Aorta (tissue), 5 donors: ENCODE measurements around the gene TBX10. TPM values are rescaled to one million over a fixed set of nuclear protein-coding genes. Genes with fewer than 3 reads are reported as not detected.
"Not testable (repeated sequence)": the region's sequence is repeated elsewhere in the genome, so short reads cannot be mapped to it uniquely, and the experiment has no call there.

Experiments
- ATAC-seq: fragments of 200-7000 bp; cut with Tn5 transposase; one replicate; pipeline ENCODE4 v1.9.1; 2022; ENCODE audit warnings: moderate library complexity; ENCODE audit not compliant: low FRiP score
- DNase-seq, 2 donors: peaks; one replicate each; pipeline ENCODE4 v3.0.0-alpha.2; 2020
- H3K27ac ChIP-seq, 2 donors: one replicate each; pipeline ENCODE4 v1.5.1; 2013; ENCODE audit warnings: low read length in 2 of 2, mild to moderate bottlenecking in 2 of 2, moderate library complexity in 2 of 2, control low read depth in 1 of 2, inconsistent platforms in 1 of 2, low read depth in 1 of 2
- H3K27me3 ChIP-seq, 2 donors: one replicate each; pipeline ENCODE4 v1.6.1; 2013; ENCODE audit warnings: control low read depth in 1 of 2, low read length in 1 of 2, mild to moderate bottlenecking in 1 of 2, moderate library complexity in 1 of 2; ENCODE audit not compliant: insufficient read depth in 2 of 2, control insufficient read depth in 1 of 2
- H3K36me3 ChIP-seq, 2 donors: one replicate each; pipeline ENCODE4 v1.6.1; 2013; ENCODE audit warnings: control low read depth in 1 of 2, low read length in 1 of 2, mild to moderate bottlenecking in 1 of 2; ENCODE audit not compliant: insufficient read depth in 2 of 2, control insufficient read depth in 1 of 2
- H3K4me1 ChIP-seq, 2 donors: one replicate each; pipeline ENCODE4 v1.6.1; 2013; ENCODE audit warnings: low read length in 2 of 2, control low read depth in 1 of 2, mild to moderate bottlenecking in 1 of 2, moderate library complexity in 1 of 2; ENCODE audit not compliant: insufficient read depth in 2 of 2, control insufficient read depth in 1 of 2
- H3K4me3 ChIP-seq, 2 donors: one replicate each; pipeline ENCODE4 v1.5.1; 2013; ENCODE audit warnings: low read length in 2 of 2, control low read depth in 1 of 2, mild to moderate bottlenecking in 1 of 2
- H3K9me3 ChIP-seq: one replicate; pipeline ENCODE4 v1.6.1; 2013; ENCODE audit warnings: mild to moderate bottlenecking, low read length; ENCODE audit not compliant: control insufficient read depth
- WGBS, 2 donors: extraction: QIAGEN DNeasy Blood & Tissue Kit; methylation state at CpG; one replicate each; pipeline ENCODE4 v1.1.7; 2013; 5-methylcytosine and 5-hydroxymethylcytosine counted together
- intact Hi-C, 2 donors: fragments of 100-400 bp; cut with DNase I; formaldehyde crosslinking; loops; one replicate each; pipeline versions ENCODE4 v1.14.2 to v1.15.0; 2022
- polyA plus RNA-seq, 2 donors: library from polyadenylated mRNA; stranded (reverse); fragments of 200-250 nt; gene quantifications; one replicate each; pipeline ENCODE4 v1.2.3, GENCODE V29; 2013
- total RNA-seq, 2 donors: library from RNA; stranded (reverse); fragmentation: NEBNext Ultra II Directional; extraction: Animal tissue kit (Norgen Biotek cat#: 25700); gene quantifications; one replicate each; pipeline ENCODE4 v1.2.1, GENCODE V29; 2021
- donor health status: healthy with polysubstance abuse.
- donor health status: Bipolar disorder and iron deficiency.
- donor health status: DM: no; HTN: no; CAD: no.
- donor health status: DM: no; HTN: no; CAD: no.
- donor health status: DM: yes; HTN: yes; CAD: no.

Gene TBX10
- total and polyA plus RNA-seq, 4 donors: 0.23 to 5.4 TPM; not detected in 2

DNA sequence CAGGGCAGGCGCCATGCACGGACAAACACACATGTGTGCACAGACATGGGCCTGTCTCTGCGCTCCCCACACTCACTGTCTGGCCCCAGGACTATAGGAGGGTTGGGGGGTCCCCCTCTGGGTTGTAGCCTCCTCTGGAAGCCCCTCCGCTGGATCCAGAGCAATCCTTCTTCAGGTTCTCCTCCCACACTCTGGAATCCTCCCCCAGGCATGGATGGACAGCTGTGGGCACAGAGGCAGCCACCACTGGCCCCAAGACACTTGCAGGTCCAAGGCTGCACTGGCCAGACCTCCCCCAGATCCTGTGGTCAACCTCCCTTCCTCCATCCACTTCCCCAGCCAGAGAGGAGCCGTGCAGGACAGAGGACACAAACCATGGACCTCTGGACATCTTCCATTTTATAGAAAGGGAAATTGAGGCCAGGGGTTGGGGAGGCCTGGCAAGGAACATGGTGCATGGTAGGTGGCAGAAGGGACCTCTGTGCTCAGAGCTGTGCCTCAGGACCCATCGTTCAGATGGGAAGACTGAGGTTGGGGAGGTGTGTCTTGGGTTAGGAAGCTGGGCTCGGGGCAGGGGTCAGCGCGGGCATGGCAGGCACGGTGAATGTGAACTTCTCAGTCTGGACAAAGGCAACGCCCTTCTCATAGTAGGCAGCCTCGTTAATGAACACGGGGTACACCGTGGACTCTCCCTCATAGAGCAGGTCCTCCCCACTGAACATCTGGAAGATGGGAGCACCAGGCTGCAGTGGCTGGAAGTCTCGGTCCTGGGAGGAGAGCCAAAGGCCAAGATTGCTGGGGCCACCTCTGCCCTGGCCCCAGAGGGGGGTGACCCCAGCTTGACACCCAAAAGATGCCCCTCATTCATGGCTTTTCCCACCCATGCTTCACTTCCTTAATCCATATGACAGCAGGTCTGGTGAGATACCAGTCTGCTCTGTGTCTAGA, 2.9 kb upstream of the TBX10 start:
- WGBS, 2 donors: 88 to 91% methylated on average over 15 of the region's 15 CpGs

GRCh38 chr11:67641338-67642172, 2.0 kb upstream of the TBX10 start:
- H3K36me3 ChIP-seq: no peaks in the 10 kb centered on the region
- H3K4me3 ChIP-seq: no peak overlapping the region
- H3K27ac ChIP-seq: no peak overlapping the region
- H3K4me1 ChIP-seq: no peaks in the 10 kb centered on the region
- no peaks in the 10 kb centered on the region for H3K9me3 ChIP-seq
- H3K27me3 ChIP-seq: no peaks in the 10 kb centered on the region
- ATAC-seq (no peak), DNase-seq (peak in 1 of 2 donors; percentile 66)
- 77 to 83% methylated on average over 28 of the region's 28 CpGs for WGBS, 2 donors
- intact Hi-C loops: no loop called here

More for the DNA sequence above, 2.9 kb upstream of the TBX10 start:
- Histone ChIP-seq H3K9me3 (no peaks in the 10 kb centered on the region), H3K36me3 (no peaks in the 10 kb centered on the region), H3K4me1 (no peaks in the 10 kb centered on the region), H3K4me3 (no peak overlapping the region), H3K27me3 (no peaks in the 10 kb centered on the region), H3K27ac (no peak overlapping the region)
- ATAC-seq (no peak), DNase-seq (peak in 1 of 2 donors; percentile 58)
- intact Hi-C loops: no loop called here

GRCh38 chr11:67640758-67641337, 1.3 kb upstream of the TBX10 start:
- Histone ChIP-seq H3K36me3 (no peaks in the 10 kb centered on the region), H3K27me3 (no peaks in the 10 kb centered on the region), H3K4me1 (no peaks in the 10 kb centered on the region), H3K27ac (no peak overlapping the region), H3K4me3 (no peak overlapping the region), H3K9me3 (no peaks in the 10 kb centered on the region)
- ATAC-seq: no peak
- intact Hi-C loops: no loop called here
- DNase-seq: peak in 1 of 2 donors; percentile 20
- 64 to 66% methylated on average over 12 of the region's 12 CpGs for WGBS, 2 donors

DNA sequence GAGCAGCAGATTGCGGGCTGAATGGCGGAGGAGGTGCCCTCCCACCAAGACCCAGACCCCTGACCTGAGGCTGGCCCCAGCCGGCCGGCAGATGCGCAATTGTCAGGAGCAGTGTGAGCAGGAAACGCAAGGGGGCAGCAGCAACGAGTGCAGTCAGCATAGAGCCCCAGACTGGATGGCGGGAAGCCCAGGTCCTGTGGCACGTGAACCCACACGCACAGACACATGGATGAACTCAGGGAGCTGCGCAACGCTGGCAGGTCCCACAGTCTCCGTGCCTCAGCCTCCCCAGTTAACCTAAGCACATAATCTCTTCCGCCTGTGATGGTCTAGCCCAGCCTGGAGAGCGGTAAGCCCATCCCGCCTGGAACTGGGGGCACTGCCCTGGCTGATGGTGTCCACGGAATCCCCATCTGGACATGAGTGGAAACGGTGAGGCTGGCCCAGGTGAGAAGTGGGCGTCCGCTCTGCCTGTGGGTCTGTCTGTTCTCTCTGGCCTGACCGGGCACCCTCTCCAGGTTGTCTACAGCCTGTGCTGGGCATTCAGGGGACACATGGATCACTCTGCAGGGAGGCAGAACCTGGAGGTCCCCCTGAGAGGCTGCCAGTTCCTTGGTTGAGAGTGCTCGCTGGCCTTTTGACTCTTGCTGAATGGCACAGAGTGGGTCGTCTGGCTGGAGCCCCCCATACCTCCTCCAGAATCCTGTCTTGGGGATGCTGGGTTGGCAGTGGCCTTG, 626 bp upstream of the TBX10 start:
- Histone ChIP-seq H3K36me3 (no peaks in the 10 kb centered on the region), H3K4me1 (no peaks in the 10 kb centered on the region), H3K4me3 (no peak overlapping the region), H3K9me3 (no peaks in the 10 kb centered on the region), H3K27me3 (no peaks in the 10 kb centered on the region), H3K27ac (no peak overlapping the region)
- intact Hi-C loops: no loop called here
- WGBS, 2 donors: 37 to 41% methylated on average over 23 of the region's 23 CpGs
- DNase-seq: peak in 1 of 2 donors; percentile 83
- ATAC-seq: peak; percentile 17

- Histone ChIP-seq H3K9me3 (no peaks in the 10 kb centered on the region), H3K27me3 (no peaks in the 10 kb centered on the region), H3K4me1 (no peaks in the 10 kb centered on the region), H3K27ac (no peak overlapping the region), H3K4me3 (no peak overlapping the region), H3K36me3 (no peaks in the 10 kb centered on the region)
- intact Hi-C loops: no loop called here
- peak in 1 of 2 donors; percentile 62 for DNase-seq
- WGBS, 2 donors: 84 to 88% methylated on average over 23 to 24 of the region's 24 CpGs
- no peak for ATAC-seq
Measured at GRCh38 chr11:67638535-67639437, 777 bp downstream of the TBX10 start.

- H3K4me1 ChIP-seq, H3K36me3 ChIP-seq, ATAC-seq, H3K27me3 ChIP-seq, H3K27ac ChIP-seq, H3K9me3 ChIP-seq, H3K4me3 ChIP-seq, intact Hi-C loops: not testable (repeated sequence)
- peak in 1 of 2 donors; percentile 22 for DNase-seq
- 77 to 79% methylated on average over 3 of the region's 3 CpGs for WGBS, 2 donors
Measured at GRCh38 chr11:67637441-67637840, 2.1 kb downstream of the TBX10 start.

GRCh38 chr11:67636962-67637361, 2.6 kb downstream of the TBX10 start:
- DNase-seq (no peak), ATAC-seq (no peak)
- H3K4me3 ChIP-seq: no peak overlapping the region
- intact Hi-C loops: no loop called here
- 85% methylated on average over 6 of the region's 6 CpGs for WGBS, 2 donors
- no peaks in the 10 kb centered on the region for H3K9me3 ChIP-seq
- no peaks in the 10 kb centered on the region for H3K36me3 ChIP-seq
- no peaks in the 10 kb centered on the region for H3K27me3 ChIP-seq
- no peaks in the 10 kb centered on the region for H3K4me1 ChIP-seq
- H3K27ac ChIP-seq: no peak overlapping the region
